GM21515 (cell line): ENCODE measurements around the gene SLC19A1.

Source experiments
- ATAC-seq: cut with Tn5 transposase; IDR thresholded peaks from one replicate; pipeline ENCODE4 v1.9.1; 2021; ENCODE audit not compliant: unreplicated experiment

SLC19A1 gene

DNA sequence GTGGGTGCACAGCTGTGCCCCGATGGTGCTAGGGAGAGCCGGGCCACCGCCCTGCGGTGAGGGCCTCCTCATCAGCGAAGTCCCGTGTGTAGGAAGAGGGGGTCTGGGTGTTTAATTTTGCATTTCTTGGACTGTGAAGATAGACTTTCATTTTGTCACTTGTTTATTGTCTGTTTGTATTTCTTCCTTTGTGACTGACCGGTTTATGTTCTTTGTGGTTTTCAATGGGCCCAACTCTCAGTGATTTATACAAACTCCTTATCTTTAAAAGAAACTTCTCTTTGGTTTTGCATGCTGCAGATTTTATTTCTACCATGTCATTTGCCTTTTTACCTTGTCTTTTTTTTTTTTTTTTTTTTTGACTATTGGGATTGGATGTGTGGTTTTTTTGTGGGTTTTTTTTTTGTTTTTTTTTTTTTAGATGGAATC is 72.1 kb downstream of the SLC19A1 start:
- ATAC-seq = no peak

DNA sequence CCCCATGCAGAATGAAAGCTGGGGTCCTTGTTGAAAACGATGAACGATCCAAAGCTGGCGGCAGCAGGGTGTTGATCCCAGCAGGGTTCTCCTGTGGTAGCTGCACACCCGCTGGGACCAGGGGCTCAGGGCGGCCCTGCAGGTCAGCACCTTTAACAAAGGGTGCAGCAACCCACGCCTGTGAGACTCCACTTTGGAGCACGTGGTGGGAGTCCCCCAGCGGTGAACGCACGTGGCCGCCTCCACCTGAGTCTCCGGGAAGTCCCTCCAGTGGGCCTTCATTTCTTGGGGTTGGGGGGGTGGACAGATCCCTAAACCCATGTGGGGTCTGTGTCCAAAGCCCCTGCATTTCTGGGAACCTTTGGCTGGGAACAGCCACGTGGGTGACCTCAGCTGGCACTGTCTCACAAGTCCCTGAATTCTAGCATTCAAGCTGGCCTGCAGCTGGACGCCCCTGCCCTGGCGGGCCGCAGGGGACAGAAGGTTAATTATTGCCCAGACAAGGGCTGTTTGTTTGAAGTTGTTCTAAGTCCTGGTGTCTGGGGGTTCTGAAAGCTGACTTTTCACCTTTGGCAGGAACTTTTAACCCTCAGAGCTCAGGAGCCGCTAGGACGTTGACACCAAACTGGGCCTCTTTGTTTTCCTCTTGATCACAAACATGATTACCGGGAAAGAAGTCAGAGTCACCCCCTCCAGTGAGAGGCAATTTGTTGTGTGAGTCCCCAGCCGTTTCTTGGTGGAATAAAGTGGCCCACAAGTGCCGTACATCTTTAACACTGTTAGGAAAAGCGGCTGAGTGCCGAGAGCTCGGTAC is 72.8 kb downstream of the SLC19A1 start:
- no peak for ATAC-seq

DNA sequence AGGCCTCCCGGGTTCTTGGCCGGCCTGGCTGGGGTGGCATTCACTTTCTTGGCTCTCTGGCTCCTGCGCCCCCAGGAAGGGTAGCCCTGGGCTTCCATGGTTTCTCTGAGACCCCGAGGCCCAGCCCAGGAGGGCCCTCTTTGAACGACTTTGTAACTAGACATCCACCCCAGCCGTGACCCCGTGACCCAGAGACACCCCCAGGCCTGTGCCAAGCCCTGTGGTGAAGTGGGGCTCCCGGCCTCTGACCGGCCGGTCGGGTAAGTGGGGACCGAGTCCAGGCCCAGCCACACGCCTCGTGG is 73.3 kb downstream of the SLC19A1 start:
- ATAC-seq = no peak

DNA sequence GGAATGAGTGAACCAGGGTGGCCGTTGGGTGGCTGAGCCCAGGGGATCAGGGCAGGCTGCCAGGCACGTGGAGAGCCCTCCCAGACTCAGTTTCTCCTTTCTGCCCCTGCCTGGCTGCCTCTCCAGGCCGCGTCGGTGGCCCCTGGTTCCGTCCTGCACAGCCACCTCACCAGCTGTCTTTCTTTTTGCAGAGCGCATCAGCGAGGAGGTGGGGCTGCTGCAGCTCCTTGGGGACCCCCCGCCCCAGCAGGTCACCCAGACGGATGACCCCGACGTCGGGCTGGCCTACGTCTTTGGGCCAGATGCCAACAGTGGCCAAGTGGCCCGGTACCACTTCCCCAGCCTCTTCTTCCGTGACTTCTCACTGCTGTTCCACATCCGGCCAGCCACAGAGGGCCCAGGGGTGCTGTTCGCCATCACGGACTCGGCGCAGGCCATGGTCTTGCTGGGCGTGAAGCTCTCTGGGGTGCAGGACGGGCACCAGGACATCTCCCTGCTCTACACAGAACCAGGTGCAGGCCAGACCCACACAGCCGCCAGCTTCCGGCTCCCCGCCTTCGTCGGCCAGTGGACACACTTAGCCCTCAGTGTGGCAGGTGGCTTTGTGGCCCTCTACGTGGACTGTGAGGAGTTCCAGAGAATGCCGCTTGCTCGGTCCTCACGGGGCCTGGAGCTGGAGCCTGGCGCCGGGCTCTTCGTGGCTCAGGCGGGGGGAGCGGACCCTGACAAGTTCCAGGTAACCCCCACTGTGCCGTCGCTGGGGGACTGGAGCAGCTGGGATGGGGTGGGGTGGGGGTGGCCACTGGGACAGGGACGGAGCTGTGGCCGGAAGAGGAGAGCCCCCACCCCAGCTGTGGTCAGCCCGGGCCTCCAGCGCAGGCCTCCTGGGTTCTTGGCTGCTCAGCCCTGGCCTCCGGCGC is 73.9 kb downstream of the SLC19A1 start:
- no peak for ATAC-seq

DNA sequence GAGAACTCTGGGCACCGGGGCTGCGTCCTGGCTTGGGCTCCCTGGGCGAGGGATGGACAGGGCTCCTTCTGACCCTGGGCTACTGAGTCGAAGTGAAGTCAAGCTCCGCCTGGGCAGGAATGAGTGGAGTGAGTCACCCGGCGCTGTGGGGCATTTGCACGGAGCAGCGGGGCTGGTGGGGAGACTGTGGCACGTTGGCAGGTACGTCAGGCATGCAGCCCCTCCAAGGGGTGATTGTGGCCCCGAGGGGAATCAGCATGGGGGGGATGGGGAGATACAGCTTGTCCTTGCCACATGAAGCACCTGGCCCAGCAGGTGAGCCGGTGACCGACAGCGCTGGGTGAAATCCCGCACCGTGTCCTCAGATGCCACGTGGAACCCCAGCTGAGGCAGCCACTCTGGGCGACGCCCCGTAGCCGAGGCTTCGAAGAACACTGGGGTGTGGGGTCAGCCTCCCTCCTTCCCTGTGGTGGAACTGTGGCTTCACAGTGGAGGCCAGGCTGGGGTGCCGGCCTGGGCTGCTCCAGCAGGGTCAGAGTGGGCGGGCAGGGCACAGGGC is 74.9 kb downstream of the SLC19A1 start:
- ATAC-seq = no peak

DNA sequence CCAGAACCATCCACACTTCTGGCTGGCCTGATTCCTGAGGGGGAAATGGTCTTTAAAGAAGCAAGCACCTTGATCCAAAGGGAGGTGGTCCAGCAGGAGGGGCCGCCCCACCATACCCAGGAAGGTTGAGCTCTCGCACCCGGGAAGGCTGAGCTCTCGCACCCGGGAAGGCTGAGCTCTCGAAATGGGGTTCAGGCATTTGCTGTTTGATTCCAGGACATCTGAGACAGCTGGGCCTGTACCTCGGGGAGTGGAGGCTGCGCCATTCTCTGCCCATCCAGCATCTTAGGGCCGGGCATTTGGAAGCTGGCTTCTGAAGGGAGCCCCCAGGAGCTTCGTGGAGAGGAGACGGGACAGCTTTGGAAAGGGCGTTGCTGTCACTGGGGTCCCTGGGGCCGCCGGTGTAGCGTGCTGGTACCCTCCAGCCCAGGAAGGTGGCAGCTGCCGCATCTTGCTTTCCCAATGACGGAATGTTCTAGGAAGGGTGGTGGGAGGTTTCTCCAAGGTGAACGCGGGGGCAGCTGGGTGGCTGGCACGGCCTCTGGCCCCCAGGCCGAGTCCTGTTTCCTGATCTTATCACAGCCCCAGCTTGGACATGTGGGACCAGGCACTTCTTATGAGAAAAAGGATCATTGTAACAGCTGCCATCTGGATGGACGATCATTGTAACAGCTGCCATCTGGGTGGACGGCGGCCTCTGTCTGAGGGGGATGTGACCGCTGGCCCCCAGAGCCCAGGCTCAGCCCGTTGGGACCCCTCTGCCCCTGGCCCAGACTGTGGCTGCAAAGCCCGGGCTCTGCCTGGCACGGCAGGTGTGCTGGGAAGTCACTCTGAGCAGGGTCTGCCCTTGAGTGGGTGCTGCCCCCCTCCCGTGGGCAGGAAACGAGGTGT is 75.7 kb downstream of the SLC19A1 start:
- no peak for ATAC-seq

DNA sequence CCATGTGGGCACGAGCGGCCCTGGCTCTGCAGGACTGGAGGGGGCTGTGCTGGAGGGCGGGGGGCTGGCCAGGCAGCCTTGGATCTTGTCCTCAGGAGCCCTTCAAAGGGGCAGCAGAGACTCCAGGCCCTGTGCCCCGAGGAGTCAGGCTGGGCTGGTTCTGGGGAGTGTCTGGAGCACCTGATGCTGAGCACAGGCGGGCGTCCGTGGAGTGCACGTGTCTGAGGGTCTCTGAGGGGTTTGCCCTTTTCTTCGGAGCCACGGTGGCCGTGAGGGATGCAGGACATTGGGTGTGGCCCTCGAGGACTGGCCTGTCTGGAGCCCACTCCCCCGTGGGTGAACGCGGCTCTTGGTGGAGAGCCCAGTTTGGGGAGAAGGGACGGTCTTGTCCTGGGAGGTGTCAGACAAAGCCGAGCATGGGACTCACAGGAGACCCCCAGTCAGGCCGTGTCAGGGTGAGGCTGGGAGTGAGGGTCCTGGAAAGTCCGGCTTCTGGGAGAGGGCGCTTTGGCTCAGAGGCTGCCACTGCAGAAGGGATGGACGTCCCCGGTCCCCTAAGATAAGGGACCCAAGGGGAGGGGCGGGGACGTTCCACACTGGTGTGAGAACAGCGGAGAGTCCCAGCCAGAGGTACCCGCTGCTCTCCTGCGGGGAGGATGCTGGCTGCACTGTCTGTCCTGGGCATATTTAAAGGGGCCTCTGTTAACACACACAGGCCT is 76.5 kb downstream of the SLC19A1 start:
- ATAC-seq = no peak

DNA sequence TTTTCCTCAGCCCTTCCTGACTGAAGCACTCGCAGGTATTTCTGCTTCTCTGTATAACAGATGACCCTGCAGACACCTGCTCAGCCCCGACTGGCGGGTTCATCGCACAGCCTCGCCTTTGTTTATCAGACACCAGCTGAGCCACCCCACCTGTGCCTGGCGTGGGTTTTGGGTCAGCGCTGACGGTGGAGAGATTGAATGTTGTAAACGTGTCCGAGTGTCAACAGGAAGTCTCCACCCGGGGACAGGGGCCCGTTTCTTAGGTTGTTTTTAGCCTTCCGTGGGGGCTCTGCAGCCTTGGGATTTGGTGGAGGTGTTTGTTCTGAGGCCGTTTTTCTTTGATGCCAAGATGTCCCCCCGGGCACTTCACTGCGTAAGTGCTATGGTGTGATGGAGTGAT is 77.1 kb downstream of the SLC19A1 start:
- ATAC-seq = no peak

DNA sequence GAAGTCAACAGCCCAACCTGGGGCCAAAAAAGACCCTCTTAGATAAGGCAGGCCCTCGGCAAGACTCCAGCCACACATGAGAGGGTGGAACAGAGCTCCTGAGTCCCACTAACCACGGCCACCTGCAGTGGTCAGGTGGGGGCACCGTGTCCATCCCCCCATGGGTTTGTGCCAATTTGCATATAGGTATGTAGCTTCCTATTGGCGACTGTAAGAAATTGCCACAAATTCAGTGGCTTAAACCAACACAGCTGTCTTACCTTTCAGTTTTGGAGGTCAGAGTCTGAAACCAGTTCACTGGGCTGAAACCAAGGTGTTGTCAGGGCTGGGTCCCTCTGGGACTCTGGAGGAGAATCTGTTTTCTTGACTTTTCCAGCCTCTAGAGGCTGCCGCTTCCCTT is 77.9 kb downstream of the SLC19A1 start:
- ATAC-seq = no peak

DNA sequence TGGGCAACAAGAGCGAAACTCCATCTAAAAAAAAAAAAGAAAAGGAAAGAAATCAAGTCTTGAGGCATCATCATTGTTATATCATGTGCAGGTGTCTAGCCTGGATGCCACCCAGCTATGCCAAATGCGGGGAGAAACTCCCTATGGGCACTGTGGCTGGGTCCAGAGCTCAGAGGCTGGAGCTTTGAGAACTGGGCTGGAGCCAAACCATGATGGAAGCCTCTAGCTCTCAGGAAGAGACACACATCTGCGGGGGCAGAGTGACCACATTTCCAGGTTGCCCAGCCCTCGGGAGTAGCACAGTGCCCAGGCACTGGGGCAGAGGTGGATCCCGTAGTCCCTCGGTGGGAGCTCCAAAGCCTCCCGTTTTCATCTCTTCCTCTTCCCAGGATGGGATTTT is 78.4 kb downstream of the SLC19A1 start:
- no peak for ATAC-seq

DNA sequence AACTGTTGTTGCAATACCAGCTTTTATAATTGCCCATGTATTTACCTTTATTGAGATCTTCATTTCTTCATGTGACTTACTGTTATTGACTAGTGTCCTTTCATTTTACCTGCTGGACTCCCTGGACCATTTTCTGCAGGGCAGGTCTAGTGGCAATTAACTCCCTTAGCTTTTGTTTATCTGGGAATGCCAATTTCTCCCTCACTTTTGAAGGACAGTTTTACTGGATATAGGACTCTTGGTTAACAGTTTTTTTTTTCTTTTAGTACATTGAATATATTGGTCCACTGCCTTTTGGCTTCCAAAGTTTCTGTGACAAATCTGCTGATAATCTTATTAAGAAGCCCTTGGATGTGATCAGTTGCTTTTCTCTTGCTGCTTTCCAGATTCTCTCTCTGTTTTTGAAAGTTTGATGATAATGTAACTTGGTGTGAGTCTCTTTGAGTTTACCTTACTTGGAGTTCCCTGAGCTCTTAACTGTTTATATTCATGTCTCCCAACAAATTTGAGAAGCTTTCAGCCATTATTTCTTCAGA is 80.4 kb downstream of the SLC19A1 start:
- no peak for ATAC-seq

DNA sequence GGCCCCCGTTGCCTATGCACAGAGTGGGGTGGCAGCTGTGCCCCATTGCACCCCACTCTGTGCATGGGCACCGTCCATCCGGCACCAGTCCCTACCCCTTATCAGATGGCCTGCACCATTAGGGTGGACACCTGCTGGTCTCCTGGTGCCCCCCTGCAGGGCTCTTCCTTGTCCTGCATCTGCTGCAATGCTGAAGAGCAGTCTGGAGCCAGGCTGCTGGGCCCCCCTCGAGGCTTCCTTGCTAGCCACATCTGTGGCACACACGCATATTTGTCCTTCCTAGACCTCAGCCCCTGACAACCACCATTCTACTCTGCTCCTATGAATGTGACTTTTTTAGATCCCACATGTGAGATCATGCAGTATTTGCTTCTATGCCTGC is 80.9 kb downstream of the SLC19A1 start:
- ATAC-seq = no peak

DNA sequence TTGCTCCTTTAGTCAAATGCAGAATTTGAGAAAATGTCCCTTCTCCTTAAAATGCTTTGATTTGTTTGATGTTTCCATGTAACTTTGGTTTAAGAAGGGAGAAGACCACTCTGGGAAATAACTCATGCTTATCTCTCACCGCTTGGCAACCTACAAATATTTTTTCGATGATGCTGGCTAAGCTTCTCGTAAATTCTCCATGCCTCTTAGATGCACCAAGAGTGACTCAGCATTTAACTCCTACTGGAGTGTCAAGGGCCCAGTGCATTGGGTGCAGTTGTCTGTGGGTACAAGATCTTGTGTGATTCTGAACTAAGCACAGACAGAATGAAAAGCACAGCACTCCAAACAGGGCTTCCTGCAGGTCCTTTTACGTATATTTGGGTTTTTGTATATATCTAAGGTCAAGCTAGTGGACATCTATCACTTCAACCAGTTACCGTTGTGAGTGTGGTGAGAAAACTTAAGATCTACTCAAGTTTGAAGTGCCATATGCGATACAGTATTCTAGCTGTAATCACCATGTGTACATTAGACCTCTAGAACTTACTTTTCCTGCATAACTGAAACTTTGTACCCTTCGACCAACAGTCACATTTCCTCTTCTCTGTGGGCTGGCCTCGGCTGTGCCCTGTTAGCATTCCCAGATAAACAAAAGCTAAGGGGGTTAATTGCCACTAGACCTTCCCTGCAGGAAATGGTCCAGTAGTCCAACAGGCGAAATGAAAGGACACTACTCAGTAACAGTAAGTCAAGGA is 81.5 kb downstream of the SLC19A1 start:
- ATAC-seq = no peak

DNA sequence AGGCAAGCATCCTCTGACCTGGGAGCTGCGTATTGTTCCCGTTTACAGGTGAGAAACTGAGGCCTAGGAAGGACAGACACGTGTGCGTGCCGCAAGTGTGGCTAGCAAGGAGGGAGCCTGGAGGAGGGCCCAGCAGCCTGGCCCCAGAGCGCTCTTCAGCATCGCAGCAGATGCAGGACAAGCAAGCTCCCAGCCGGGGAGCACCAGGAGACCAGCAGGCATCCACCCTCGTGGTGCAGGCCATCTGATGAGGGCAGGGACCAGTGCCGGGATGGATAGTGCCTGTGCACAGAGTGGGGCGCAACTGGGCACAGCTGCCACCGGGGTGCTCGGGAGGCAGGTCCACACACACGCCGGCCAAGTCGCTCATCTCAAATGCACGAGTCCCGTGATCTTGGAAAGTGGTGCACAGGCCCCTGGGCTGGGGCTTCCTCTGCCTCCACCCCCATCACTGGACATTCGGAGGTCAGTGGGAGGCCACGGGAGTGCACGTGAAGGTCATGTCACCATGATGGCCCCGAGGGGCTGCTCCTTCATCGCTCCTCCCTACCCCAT is 82.2 kb downstream of the SLC19A1 start:
- no peak for ATAC-seq

DNA sequence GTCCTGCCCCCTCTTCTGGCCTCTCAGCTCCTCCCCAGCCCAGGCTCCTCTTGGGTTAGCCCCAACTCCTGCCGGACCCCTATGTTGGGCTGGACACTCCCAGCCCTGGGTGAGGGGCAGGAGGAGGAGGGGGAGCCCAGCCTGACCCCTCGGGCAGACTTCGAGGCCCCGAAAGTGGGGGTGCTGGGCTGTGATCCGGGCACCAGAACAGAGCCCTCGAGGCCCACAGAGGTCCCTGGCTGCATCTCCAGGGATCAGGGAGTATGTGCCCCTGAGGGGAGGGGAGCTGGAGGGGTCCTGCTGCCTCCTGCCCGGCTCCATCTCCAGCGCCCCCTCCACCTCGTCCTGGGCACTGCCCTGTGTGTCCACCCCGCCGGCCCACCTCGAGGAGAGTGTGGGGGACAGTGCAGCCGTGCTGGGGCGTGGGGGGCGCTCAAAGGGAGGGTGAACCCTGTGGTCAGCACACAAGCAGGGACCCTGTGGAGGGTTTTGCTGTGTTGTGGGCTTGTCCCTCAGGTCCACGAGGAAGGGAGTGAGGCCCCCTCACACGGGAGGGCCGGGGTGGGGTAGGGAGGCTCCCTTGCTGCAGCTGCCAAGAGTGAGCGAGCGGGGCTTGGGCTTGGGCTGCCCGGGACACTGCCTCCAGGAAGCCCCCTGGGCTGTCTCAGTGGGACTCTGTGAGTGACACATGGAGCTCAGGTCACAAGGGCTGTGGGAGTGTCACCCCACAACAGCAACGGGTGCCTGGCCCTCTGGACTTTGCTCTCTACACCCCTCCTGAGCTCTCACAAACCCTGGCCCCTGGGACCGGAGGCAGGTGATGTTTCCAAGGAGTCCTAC is 82.8 kb downstream of the SLC19A1 start:
- no peak for ATAC-seq

DNA sequence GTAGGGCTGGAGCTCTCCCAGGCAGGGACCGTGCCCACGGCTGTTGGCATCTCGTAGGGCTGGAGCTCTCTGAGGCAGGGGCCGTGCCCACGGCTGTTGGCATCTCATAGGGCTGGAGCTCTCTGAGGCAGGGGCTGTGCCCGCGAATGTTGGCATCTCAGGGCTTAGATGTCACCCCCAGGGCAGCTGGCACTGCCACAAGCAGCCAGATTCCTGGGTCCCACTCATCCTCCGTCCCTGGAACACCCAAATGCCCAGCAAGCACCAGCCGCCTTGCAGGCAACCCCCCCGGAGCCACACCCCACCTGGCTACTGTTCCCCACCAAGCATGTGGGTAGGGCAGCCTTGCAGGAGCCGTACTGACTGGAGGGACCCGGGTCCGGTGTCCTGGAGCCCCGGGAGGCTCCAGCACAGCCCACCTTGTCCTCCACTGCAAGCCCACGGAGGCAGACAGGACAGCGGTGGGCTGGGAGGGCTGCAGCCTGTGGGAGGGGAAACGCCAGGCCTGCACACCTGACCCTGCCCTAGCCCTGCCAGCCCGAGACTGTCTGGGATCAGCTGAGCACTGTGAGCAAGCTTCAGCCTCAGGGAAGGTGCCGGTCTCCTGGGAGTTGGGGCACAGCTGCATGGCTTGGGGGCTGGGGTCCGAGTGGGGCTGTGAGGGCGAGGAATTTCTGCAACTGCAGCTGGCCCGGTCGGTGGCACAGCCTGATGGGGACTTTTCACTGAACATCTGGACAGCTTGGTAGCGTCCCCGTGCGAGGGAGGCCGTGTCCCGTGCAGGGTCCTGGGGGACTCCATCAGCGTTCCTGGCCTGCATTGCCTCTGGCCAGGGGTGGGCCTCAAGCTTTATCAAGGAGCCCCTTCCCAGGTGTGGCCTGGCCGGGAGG is 83.7 kb downstream of the SLC19A1 start:
- no peak for ATAC-seq

DNA sequence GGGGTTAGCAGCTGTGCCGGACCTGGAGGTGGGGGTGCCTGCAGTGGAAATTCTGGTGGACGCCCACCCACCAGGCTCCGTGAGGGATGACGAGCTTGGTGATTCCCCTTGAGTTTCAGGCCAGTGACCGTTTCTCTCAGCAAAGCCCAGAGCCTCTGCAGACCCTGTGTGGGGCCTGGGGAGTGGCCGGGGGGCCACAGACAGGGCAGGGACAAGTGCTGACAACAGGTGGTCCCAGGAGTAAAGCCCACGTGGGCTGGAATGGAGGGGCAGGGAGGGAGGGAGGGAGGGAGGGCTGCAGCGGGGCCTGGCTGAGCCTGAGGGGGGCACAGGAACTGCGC is 84.4 kb downstream of the SLC19A1 start:
- ATAC-seq = no peak
